Hepatocyte (in vitro differentiated cells): Measurements from ENCODE around the gene DIS3L2. TPM values are rescaled to one million over a fixed set of nuclear protein-coding genes. Genes with fewer than 3 reads are reported as not detected.

Experiments used
- DNase-seq: peaks from one replicate; pipeline ENCODE4 v3.0.0-alpha.2; 2016; ENCODE audit warnings: low spot score
- H2AFZ ChIP-seq: fragments of 200-600 bp; sonication (generic); 2 replicates; pipeline ENCODE4 v1.6.0; 2016; ENCODE audit warnings: antibody characterized with exemption, mild to moderate bottlenecking
- H3K27ac ChIP-seq: fragments of 200-600 bp; sonication (generic); 2 replicates; pipeline ENCODE4 v1.5.1; 2016; ENCODE audit warnings: mild to moderate bottlenecking
- H3K27me3 ChIP-seq: fragments of 200-600 bp; sonication (generic); 2 replicates; pipeline ENCODE4 v1.6.1; 2016
- H3K36me3 ChIP-seq: fragments of 200-600 bp; sonication (generic); replicated peaks from 2 replicates; pipeline ENCODE4 v1.5.1; 2016; ENCODE audit warnings: low read depth; ENCODE audit not compliant: insufficient read depth
- H3K4me1 ChIP-seq: fragments of 200-600 bp; sonication (generic); 2 replicates; pipeline ENCODE4 v1.5.1; 2016; ENCODE audit warnings: mild to moderate bottlenecking, moderate library complexity; ENCODE audit not compliant: insufficient read depth
- H3K4me2 ChIP-seq: fragments of 200-600 bp; sonication (generic); 2 replicates; pipeline ENCODE4 v1.6.0; 2016
- H3K4me3 ChIP-seq: fragments of 200-600 bp; sonication (generic); 2 replicates; pipeline ENCODE4 v1.5.1; 2016; ENCODE audit warnings: mild to moderate bottlenecking
- H3K79me2 ChIP-seq: fragments of 200-600 bp; sonication (generic); 2 replicates; pipeline ENCODE4 v1.6.0; 2017; ENCODE audit warnings: mild to moderate bottlenecking
- H3K9me2 ChIP-seq: fragments of 200-600 bp; sonication (generic); replicated peaks from 2 replicates; pipeline ENCODE4 v1.6.0; 2017; ENCODE audit warnings: mild to moderate bottlenecking; ENCODE audit not compliant: insufficient read depth
- H3K9me3 ChIP-seq: fragments of 200-600 bp; sonication (generic); 2 replicates; pipeline ENCODE4 v1.5.1; 2016; ENCODE audit warnings: low read depth, mild to moderate bottlenecking
- H4K20me1 ChIP-seq: fragments of 200-600 bp; sonication (generic); 2 replicates; pipeline ENCODE4 v1.6.0; 2016; ENCODE audit warnings: mild to moderate bottlenecking; ENCODE audit not compliant: insufficient read depth, poor library complexity, severe bottlenecking
- EZH2 ChIP-seq: fragments of 200-600 bp; sonication (generic); IDR thresholded peaks from 2 replicates; pipeline ENCODE4 v1.6.1; 2016; ENCODE audit warnings: antibody characterized with exemption, mild to moderate bottlenecking, borderline replicate concordance
- EZH2phosphoT487 ChIP-seq: fragments of 200-600 bp; sonication (generic); IDR thresholded peaks from one replicate; pipeline ENCODE4 v1.6.1; 2018; ENCODE audit warnings: antibody characterized with exemption, mild to moderate bottlenecking, low read depth, moderate library complexity; ENCODE audit not compliant: unreplicated experiment, severe bottlenecking
- WGBS: methylation state at CpG from one replicate; pipeline ENCODE4 v1.1.6; 2016; ENCODE audit warnings: low lambda C conversion rate; ENCODE audit errors: missing lambda C conversion rate; 5-methylcytosine and 5-hydroxymethylcytosine counted together
- polyA plus RNA-seq: library from polyadenylated mRNA; unstranded; fragments of >200 nt; fragmentation: Nextera tagmentation; extraction: Ambion mirVana; gene quantifications from 2 replicates; pipeline ENCODE4 v1.2.1, GENCODE V29; 2016
- total RNA-seq: library from RNA; depleted of rRNA; stranded (reverse); fragments of >200 nt; gene quantifications from 2 replicates; pipeline ENCODE4 v1.2.3, GENCODE V29; 2014
- TF ChIP-seq, protein P1 (sequence below): fragments of 200-600 bp; sonication (generic); IDR thresholded peaks from 2 replicates; pipeline ENCODE4 v1.5.1; 2016; ENCODE audit warnings: antibody characterized with exemption, mild to moderate bottlenecking; ENCODE audit not compliant: poor library complexity

The DIS3L2 gene
- total and polyA plus RNA-seq, 2 experiments from 2014 or later, result 19.5 to 20.0 TPM

DNA sequence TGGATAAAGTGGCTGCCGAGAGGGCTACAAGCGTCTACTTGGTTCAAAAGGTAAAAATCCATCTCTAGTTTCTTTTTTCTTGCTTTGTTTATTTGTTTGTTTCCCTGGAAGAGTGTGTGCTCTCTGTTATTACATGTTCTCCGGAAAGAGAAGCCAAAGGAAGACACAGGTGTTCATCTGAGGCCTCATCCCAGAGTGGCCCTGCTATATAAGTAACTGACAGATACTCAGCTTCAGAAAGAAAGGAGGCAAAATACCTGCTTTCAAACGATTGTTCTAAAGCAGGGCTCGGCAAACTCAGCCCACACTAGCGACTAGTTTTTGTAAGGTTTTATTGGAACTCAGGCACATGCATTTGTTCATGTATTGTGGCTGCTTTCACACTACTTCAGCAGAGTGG lies 277.1 kb downstream of the DIS3L2 start:
- H3K79me2 ChIP-seq, result no peaks in the 10 kb centered on the region
- no peak overlapping the region for H2AFZ ChIP-seq
- DNase-seq, result no peak
- H3K4me1 ChIP-seq, result no peaks in the 10 kb centered on the region
- no peaks in the 10 kb centered on the region for H3K9me2 ChIP-seq
- TF ChIP-seq EZH2phosphoT487 (no peak), EZH2 (no peak)
- TF ChIP-seq, protein P1, sequence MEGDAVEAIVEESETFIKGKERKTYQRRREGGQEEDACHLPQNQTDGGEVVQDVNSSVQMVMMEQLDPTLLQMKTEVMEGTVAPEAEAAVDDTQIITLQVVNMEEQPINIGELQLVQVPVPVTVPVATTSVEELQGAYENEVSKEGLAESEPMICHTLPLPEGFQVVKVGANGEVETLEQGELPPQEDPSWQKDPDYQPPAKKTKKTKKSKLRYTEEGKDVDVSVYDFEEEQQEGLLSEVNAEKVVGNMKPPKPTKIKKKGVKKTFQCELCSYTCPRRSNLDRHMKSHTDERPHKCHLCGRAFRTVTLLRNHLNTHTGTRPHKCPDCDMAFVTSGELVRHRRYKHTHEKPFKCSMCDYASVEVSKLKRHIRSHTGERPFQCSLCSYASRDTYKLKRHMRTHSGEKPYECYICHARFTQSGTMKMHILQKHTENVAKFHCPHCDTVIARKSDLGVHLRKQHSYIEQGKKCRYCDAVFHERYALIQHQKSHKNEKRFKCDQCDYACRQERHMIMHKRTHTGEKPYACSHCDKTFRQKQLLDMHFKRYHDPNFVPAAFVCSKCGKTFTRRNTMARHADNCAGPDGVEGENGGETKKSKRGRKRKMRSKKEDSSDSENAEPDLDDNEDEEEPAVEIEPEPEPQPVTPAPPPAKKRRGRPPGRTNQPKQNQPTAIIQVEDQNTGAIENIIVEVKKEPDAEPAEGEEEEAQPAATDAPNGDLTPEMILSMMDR, result no peak
- H3K4me2 ChIP-seq, result no peak overlapping the region
- no peaks in the 10 kb centered on the region for H3K36me3 ChIP-seq
- H3K9me3 ChIP-seq, result no peaks in the 10 kb centered on the region
- H4K20me1 ChIP-seq, result no peaks in the 10 kb centered on the region
- 95% methylated on average over 6 of the region's 6 CpGs for WGBS
- no peak overlapping the region for H3K4me3 ChIP-seq
- no peaks in the 10 kb centered on the region for H3K27me3 ChIP-seq
- H3K27ac ChIP-seq, result no peak overlapping the region

DNA sequence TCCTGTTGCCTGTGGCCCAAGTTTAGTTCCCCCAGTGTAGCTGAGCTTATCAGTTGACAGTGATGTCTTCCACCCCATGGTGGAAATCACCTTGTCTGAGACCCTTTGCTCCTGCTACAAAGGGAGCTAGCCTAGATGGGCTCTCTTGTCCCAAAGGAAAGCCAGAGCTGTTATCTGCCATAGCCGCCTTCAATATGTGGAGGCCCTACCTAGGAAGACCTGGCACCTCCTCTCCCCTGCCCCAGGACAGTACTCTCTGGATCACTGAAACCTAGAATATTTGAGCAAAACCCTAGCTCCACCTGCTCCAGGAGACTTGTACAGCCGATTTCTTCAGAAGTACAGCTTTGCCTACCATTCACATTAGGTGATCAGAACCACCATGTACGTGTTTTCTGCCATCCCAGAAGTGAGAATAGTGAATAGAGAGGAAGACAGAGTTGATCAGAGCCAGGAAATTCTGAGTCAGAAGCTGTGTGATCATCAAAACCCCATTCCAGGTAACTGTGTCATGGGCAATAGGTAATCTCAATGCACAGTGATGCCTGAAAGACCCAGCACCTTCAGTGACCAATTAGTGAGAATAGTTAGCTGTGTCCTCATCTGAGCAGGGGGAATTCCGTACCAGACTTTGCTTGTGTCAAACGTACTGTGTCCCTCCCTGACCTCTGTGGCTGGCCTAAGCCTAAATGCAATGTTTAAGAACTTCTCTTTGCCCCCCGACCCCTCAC lies 278.6 kb downstream of the DIS3L2 start:
- Histone ChIP-seq H3K4me1 (no peaks in the 10 kb centered on the region), H3K4me3 (no peak overlapping the region), H3K4me2 (no peak overlapping the region), H3K9me3 (no peaks in the 10 kb centered on the region), H3K9me2 (no peaks in the 10 kb centered on the region), H2AFZ (no peak overlapping the region), H3K36me3 (no peaks in the 10 kb centered on the region), H3K27ac (no peak overlapping the region), H3K79me2 (no peaks in the 10 kb centered on the region), H4K20me1 (no peaks in the 10 kb centered on the region), H3K27me3 (no peaks in the 10 kb centered on the region)
- 95% methylated on average over 6 of the region's 6 CpGs for WGBS
- no peak for DNase-seq
- TF ChIP-seq, protein P1, result no peak
- TF ChIP-seq EZH2 (no peak), EZH2phosphoT487 (no peak)

DNA sequence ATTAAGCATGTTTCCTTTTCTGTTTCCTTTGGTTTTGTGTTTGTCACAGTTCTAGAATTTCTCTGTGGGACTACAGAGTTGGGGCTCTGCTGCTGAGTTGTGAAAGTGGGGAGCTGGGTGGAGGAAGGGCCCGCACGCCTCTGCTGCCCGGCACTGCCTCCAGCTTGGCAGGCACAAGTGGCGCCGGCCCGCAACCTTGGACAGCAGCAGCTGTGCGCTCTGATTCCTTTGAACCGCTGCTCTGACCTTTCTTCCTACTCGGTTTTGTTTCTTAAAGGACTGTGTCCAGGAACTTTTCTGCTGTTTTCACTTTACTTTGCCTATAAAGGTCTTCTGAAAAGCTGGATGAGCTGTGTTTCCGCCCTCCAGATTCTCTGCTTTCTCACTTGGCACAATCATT lies 279.4 kb downstream of the DIS3L2 start:
- TF ChIP-seq, protein P1, result no peak
- no peak for TF ChIP-seq EZH2phosphoT487
- no peak for TF ChIP-seq EZH2
- no peaks in the 10 kb centered on the region for H3K79me2 ChIP-seq
- H2AFZ ChIP-seq, result no peak overlapping the region
- DNase-seq, result no peak
- no peak overlapping the region for H3K4me2 ChIP-seq
- no peaks in the 10 kb centered on the region for H4K20me1 ChIP-seq
- no peaks in the 10 kb centered on the region for H3K9me3 ChIP-seq
- no peaks in the 10 kb centered on the region for H3K27me3 ChIP-seq
- 93% methylated on average over 10 of the region's 10 CpGs for WGBS
- H3K4me3 ChIP-seq, result no peak overlapping the region
- no peaks in the 10 kb centered on the region for H3K36me3 ChIP-seq
- no peaks in the 10 kb centered on the region for H3K4me1 ChIP-seq
- H3K9me2 ChIP-seq, result no peaks in the 10 kb centered on the region
- H3K27ac ChIP-seq, result no peak overlapping the region

DNA sequence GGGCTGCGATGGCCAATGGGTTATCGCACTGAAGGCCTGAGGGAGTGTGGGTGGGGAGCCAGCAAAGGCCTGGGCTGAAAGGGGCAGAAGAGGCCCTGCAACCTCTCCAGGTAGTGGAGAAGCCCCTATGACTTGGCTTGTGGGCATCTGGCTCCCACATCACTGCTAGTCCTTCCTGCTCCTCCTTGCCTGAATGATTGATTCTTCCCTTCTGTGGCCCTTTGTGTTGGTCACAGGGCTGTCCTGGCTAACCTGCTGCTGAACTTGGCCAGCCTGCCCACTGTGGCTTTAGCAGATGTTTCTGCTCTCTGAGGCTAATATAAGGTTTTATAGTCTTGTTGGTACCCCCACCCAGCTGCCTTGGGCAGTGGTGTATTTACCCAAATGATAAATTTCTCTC lies 280.8 kb downstream of the DIS3L2 start:
- Histone ChIP-seq H3K9me2 (no peaks in the 10 kb centered on the region), H3K4me1 (no peaks in the 10 kb centered on the region), H3K79me2 (no peaks in the 10 kb centered on the region), H3K27ac (no peak overlapping the region), H4K20me1 (no peaks in the 10 kb centered on the region), H3K36me3 (no peaks in the 10 kb centered on the region), H2AFZ (no peak overlapping the region), H3K4me2 (no peak overlapping the region), H3K27me3 (no peaks in the 10 kb centered on the region), H3K9me3 (no peaks in the 10 kb centered on the region), H3K4me3 (no peak overlapping the region)
- no peak for TF ChIP-seq EZH2
- TF ChIP-seq, protein P1, result no peak
- no peak for TF ChIP-seq EZH2phosphoT487
- 100% methylated on average over 2 of the region's 2 CpGs for WGBS
- DNase-seq, result no peak
